SK-N-SH treated with all-trans-retinoic acid at 6 μM for 48 hours (cell line): ENCODE results near the gene PLAU.

Experiments
- BACH2 ChIP-seq: fragments of 250-450 bp; sonication (Bioruptor Pico); IDR thresholded peaks from 2 replicates; pipeline ENCODE4 v1.9.0; 2021; ENCODE audit warnings: mild to moderate bottlenecking, borderline replicate concordance
- GLIS3 ChIP-seq: fragments of 250-450 bp; sonication (Bioruptor Pico); IDR thresholded peaks from 2 replicates; pipeline ENCODE4 v1.5.0; 2020; ENCODE audit warnings: mild to moderate bottlenecking, moderate library complexity
- ZFP30 ChIP-seq: fragments of 450-650 bp; formaldehyde crosslinking; IDR thresholded peaks from 2 replicates; pipeline ENCODE4 v1.5.0; 2022; ENCODE audit warnings: mild to moderate bottlenecking, moderate library complexity
- TF ChIP-seq, protein P1 (sequence below): fragments of 250-450 bp; sonication (Bioruptor Pico); IDR thresholded peaks from 2 replicates; pipeline ENCODE4 v1.8.0; 2020; ENCODE audit warnings: mild to moderate bottlenecking, moderate library complexity, borderline replicate concordance

DNA sequence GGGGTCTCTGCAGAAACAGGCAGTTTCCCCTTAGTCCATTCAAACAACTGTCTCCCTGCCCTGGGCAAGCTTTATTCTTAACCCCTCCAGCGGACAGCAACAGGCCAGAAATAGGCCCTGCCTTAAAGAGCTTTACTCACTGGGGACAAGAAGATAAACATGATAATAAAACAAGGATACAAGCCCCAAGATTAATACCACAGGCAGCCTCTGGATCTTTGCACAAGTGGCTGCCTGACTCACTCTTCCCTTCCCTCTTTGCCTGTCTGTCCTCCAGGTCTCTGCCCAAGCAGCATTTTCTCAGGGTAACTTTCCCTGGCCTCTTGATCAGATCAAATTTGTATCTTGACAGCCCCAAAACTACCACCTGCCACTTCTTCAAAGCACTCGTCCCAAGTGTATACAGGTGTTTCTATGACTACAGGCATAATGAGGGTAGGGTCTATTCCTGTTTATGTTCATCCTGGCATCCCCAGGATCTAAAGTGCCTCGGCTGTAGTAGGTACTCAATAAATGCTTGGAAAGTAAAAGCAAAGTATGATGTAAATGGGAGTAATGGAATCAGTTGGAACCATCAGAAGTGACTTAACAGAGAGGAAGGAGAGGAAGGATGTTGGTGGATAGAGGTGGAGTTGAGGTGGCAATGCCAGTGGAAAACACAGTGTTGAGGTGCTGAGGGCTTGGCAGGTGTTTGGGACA is 29.6 kb upstream of the PLAU start:
- TF ChIP-seq, protein P1, sequence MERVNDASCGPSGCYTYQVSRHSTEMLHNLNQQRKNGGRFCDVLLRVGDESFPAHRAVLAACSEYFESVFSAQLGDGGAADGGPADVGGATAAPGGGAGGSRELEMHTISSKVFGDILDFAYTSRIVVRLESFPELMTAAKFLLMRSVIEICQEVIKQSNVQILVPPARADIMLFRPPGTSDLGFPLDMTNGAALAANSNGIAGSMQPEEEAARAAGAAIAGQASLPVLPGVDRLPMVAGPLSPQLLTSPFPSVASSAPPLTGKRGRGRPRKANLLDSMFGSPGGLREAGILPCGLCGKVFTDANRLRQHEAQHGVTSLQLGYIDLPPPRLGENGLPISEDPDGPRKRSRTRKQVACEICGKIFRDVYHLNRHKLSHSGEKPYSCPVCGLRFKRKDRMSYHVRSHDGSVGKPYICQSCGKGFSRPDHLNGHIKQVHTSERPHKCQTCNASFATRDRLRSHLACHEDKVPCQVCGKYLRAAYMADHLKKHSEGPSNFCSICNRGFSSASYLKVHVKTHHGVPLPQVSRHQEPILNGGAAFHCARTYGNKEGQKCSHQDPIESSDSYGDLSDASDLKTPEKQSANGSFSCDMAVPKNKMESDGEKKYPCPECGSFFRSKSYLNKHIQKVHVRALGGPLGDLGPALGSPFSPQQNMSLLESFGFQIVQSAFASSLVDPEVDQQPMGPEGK (CRISPR knock-in tag): no peak
- TF ChIP-seq BACH2 (no peak), GLIS3 (CRISPR knock-in tag) (no peak), ZFP30 (no peak)
